Common myeloid progenitor, CD34-positive (primary cell): ENCODE data around the gene EFCAB13.

ENCODE experiments used
- CTCF ChIA-PET: fragments of 350-600 bp; sonication (Branson Sonifier 250); formaldehyde crosslinking; loops from one replicate; lab custom pipeline; 2021; ENCODE audit warnings: antibody characterized with exemption; lab: Charles Lee
- POLR2A ChIA-PET: fragments of 350-600 bp; sonication (Branson Sonifier 250); formaldehyde crosslinking; loops from one replicate; lab custom pipeline; 2021; ENCODE audit warnings: antibody characterized with exemption; lab: Charles Lee
- DNase-seq, 3 donors: peaks; one replicate each; pipeline versions ENCODE4 v3.0.0 to v3.0.0-alpha.2; 2013
- H3K27ac ChIP-seq, 2 experiments: 1 replicate in 1 of 2; 2 replicates in 1 of 2; pipeline ENCODE4 v1.7.0; 2013; ENCODE audit warnings: inconsistent platforms in 2 of 2, low read length in 2 of 2, mild to moderate bottlenecking in 2 of 2, low read depth in 1 of 2, moderate library complexity in 1 of 2; ENCODE audit not compliant: severe bottlenecking in 2 of 2, insufficient read depth in 1 of 2, poor library complexity in 1 of 2
- H3K27me3 ChIP-seq, 5 experiments: replicated peaks in 2 of 5; 1 replicate in 3 of 5; 2 replicates in 2 of 5; pipeline versions ENCODE4 v1.6.1 to v1.7.0; 2013; ENCODE audit warnings: low read length in 4 of 5, mild to moderate bottlenecking in 2 of 5, moderate library complexity in 2 of 5, inconsistent platforms in 1 of 5; ENCODE audit not compliant: insufficient read depth in 5 of 5, control insufficient read depth in 4 of 5
- H3K36me3 ChIP-seq, 4 experiments: 1 replicate in 2 of 4; 2 replicates in 2 of 4; pipeline versions ENCODE4 v1.6.1 to v1.7.0; 2013; ENCODE audit warnings: low read length in 3 of 4, control low read depth in 1 of 4, mild to moderate bottlenecking in 1 of 4; ENCODE audit not compliant: control insufficient read depth in 4 of 4, insufficient read depth in 4 of 4
- H3K4me1 ChIP-seq, 4 experiments: 1 replicate in 3 of 4; 2 replicates in 1 of 4; pipeline versions ENCODE4 v1.6.1 to v1.7.1; 2013; ENCODE audit warnings: low read length in 3 of 4, mild to moderate bottlenecking in 3 of 4, control low read depth in 1 of 4, inconsistent platforms in 1 of 4, moderate library complexity in 1 of 4; ENCODE audit not compliant: control insufficient read depth in 4 of 4, insufficient read depth in 4 of 4; ENCODE audit errors: control extremely low read depth in 1 of 4
- H3K4me3 ChIP-seq, 7 experiments: 1 replicate in 4 of 7; 2 replicates in 3 of 7; pipeline versions ENCODE4 v1.5.1 to v1.7.0; 2013; ENCODE audit warnings: mild to moderate bottlenecking in 7 of 7, low read length in 6 of 7, moderate library complexity in 6 of 7, inconsistent platforms in 2 of 7, low read depth in 2 of 7, control low read depth in 1 of 7; ENCODE audit not compliant: insufficient read depth in 4 of 7, control insufficient read depth in 1 of 7; ENCODE audit errors: extremely low read depth in 1 of 7
- H3K9me3 ChIP-seq, 5 experiments: 1 replicate in 4 of 5; 2 replicates in 1 of 5; pipeline versions ENCODE4 v1.6.1 to v1.7.1; 2013; ENCODE audit warnings: low read length in 4 of 5, mild to moderate bottlenecking in 2 of 5, inconsistent platforms in 1 of 5, low read depth in 1 of 5, moderate library complexity in 1 of 5; ENCODE audit not compliant: control insufficient read depth in 4 of 5, insufficient read depth in 2 of 5; ENCODE audit errors: control extremely low read depth in 1 of 5
- WGBS: methylation state at CpG from one replicate; pipeline ENCODE4 v1.1.5; 2013; ENCODE audit not compliant: insufficient coverage; 5-methylcytosine and 5-hydroxymethylcytosine counted together

The EFCAB13 gene

DNA sequence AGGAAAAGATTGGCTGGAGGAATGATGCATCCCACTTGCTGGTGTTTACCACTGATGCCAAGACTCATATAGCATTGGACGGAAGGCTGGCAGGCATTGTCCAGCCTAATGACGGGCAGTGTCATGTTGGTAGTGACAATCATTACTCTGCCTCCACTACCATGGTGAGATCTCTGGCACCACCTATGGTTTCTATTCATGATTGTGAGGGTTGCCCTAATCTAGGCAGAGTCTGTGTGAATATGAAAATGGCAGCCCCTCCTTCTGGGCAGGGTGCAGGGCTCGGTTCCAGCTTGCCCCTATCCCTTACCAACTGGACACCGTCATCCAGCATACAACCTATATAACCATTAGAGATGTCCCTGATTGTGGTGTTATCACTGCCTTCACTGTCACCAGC is 36.7 kb upstream of the EFCAB13 start:
- Histone ChIP-seq H3K27ac (no peak overlapping the region), H3K36me3 (no peaks in the 10 kb centered on the region), H3K4me3 (no peak overlapping the region), H3K4me1 (no peaks in the 10 kb centered on the region), H3K9me3 (no peaks in the 10 kb centered on the region), H3K27me3 (peaks cover 0 to 4% (median 0%) of the 10 kb centered on the region in 5 experiments)
- no peak for DNase-seq
- ChIA-PET POLR2A (no interaction called here), CTCF (interaction anchor here (1.1 to 1.3 kb wide), 2 partner anchors 8 to 58 kb away, joined by 3 to 4 read pairs; no protein-coding TSS in a partner anchor)
- 95% methylated on average over 2 of the region's 4 CpGs for WGBS

DNA sequence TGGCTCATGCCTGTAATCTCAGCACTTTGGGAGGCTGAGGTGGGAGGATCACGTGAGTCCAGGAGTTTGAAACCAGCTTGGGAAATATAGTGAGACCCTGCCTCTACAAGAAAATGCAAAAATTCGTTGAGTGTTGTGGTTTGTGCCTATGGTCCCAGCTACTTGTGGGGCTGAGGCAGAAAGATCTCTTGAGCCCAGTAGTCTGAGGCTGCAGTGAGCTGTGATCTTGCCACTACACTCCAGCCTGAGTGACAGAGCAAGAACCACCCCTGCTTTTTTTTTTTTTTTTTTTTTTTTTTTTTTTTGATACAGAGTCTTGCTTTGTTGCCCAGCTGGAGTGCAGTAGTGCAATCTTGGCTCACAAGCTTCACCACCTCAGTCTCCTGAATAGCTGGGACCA is 36.1 kb upstream of the EFCAB13 start:
- Histone ChIP-seq H3K9me3 (no peaks in the 10 kb centered on the region), H3K27ac (no peak overlapping the region), H3K4me1 (no peaks in the 10 kb centered on the region), H3K36me3 (no peaks in the 10 kb centered on the region), H3K4me3 (no peak overlapping the region), H3K27me3 (peaks cover 0 to 4% (median 0%) of the 10 kb centered on the region in 5 experiments)
- POLR2A ChIA-PET = no interaction called here
- CTCF ChIA-PET = interaction anchor here (1.1 to 1.3 kb wide), 2 partner anchors 9 to 58 kb away, joined by 3 to 4 read pairs; no protein-coding TSS in a partner anchor
- DNase-seq = no peak
- 100% methylated on average over 2 of the region's 2 CpGs for WGBS

DNA sequence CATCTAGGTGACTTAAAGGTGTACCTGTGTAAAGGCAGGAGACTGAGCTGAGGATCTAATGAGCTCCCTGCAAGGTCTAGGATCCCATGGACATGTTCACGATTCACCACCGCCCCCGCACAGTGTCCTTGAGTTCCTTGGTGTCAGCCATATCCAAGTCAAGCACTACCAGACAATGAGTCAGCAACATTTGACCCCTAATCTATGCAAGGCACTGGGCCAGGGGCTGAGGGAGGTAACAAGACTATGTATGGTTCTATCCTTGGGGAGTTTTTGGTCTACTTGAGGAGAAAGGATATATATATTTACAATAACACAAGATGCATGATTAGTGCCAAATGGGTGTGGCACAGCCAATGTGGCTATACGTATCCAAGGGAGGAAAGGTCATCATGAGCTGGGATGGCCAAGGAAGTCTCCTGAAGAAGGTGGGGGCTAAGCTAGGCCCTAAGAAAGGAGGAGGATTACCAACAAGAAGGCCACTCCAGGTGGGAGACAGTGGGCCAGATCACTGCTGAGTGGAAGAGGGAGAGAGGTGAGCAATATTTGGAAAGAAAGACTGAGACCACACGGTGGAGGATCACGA is 35.1 kb upstream of the EFCAB13 start:
- peaks cover 0 to 4% (median 0%) of the 10 kb centered on the region in 5 experiments for H3K27me3 ChIP-seq
- CTCF ChIA-PET = interaction anchor here (0.8 to 1.3 kb wide), 2 partner anchors 10 to 15 kb away, joined by 3 read pairs; no protein-coding TSS in a partner anchor
- H3K36me3 ChIP-seq = no peaks in the 10 kb centered on the region
- no peaks in the 10 kb centered on the region for H3K9me3 ChIP-seq
- no peaks in the 10 kb centered on the region for H3K4me1 ChIP-seq
- no peak overlapping the region for H3K27ac ChIP-seq
- POLR2A ChIA-PET = interaction anchor here (0.6 kb wide), 1 partner anchor 19 kb away, joined by 8 read pairs; no protein-coding TSS in a partner anchor
- H3K4me3 ChIP-seq = no peak overlapping the region
- DNase-seq = peak in 2 of 3 donors; percentile 22 to 40
- 95% methylated on average over 6 of the region's 6 CpGs for WGBS

DNA sequence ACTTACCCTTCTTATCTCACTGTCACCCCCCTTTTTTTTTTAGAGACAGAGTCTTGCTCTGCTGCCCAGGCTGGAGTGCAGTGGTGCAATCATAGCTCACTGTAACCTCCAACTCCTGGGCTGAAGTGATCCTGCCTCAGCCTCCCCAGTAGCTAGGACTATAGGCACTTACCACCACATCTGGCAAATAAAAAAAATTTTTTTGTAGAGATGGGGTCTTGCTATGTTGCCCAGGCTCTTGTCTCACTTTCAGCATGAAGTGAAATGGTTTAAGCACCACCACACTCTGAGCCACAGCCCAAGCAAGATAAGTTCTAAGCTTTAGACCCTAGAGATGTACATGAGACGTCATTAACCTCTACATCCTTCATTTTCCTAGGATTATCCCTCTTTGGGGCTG is 34.5 kb upstream of the EFCAB13 start:
- no peak for DNase-seq
- ChIA-PET POLR2A (no interaction called here), CTCF (interaction anchor here (0.8 to 1.7 kb wide), 3 partner anchors 16 to 149 kb away, joined by 3 to 4 read pairs (median 3); no protein-coding TSS in a partner anchor)
- WGBS = 100% methylated on average over 1 of the region's 1 CpG
- H3K4me1 ChIP-seq = no peaks in the 10 kb centered on the region
- H3K4me3 ChIP-seq = no peak overlapping the region
- H3K36me3 ChIP-seq = no peaks in the 10 kb centered on the region
- H3K27me3 ChIP-seq = peaks cover 0 to 4% (median 0%) of the 10 kb centered on the region in 5 experiments
- no peak overlapping the region for H3K27ac ChIP-seq
- H3K9me3 ChIP-seq = no peaks in the 10 kb centered on the region

DNA sequence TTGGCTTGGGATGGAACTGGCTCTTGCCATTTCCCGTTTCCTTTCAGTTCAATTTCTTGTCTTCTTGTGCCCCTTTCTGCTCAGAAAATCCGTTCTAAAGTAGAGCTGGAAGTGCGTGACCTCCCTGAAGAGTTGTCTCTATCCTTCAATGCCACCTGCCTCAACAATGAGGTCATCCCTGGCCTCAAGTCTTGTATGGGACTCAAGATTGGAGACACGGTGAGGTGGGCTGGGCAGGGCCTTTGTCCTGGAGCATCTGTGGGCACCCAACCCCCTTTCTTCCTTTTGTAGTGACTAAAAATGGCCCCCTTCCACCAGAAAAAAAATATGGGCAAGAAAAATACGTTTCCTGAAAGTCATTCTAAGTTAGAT is 32.9 kb upstream of the EFCAB13 start:
- Histone ChIP-seq H3K36me3 (no peaks in the 10 kb centered on the region), H3K27me3 (peaks cover 0 to 4% (median 0%) of the 10 kb centered on the region in 5 experiments), H3K27ac (no peak overlapping the region), H3K9me3 (no peaks in the 10 kb centered on the region), H3K4me3 (no peak overlapping the region), H3K4me1 (no peaks in the 10 kb centered on the region)
- WGBS = 100% methylated on average over 5 of the region's 5 CpGs
- DNase-seq = no peak
- CTCF ChIA-PET = interaction anchor here (0.7 to 1.7 kb wide), 2 partner anchors 21 to 29 kb away, joined by 3 to 4 read pairs; no protein-coding TSS in a partner anchor
- POLR2A ChIA-PET = no interaction called here

DNA sequence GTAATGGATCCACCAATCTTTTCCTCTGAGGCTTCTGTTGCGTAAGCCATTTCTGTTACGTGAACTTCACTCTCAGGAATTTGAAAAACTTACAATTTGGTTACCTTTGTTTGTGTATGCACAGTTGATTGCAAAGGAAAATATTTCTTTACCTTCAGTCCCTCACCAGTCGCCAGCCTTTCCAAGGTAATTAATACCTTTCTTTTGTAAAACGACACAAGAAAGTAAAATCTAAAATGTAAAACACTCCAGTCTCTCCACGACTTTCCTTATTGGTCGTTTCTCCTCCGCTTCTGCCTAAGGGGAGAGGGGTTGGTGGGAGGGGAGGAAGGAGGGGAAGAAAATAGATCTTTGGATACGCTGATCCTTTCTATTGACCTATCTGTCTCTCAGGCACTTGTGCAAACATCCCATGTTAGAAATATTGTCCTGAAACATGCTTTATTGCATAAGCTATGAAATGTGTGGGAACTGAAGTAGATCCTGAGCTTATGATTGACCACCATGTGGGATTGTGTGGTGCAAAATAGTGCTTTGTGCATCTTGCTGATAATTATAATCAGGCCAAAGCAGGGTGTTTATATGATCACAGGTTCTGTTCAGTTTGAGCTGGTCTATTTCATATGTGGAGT is 32.4 kb upstream of the EFCAB13 start:
- ChIA-PET POLR2A (no interaction called here), CTCF (interaction anchor here (0.7 to 1.7 kb wide), 3 partner anchors 21 to 30 kb away, joined by 3 to 4 read pairs (median 3); no protein-coding TSS in a partner anchor)
- H3K4me1 ChIP-seq = no peaks in the 10 kb centered on the region

DNA sequence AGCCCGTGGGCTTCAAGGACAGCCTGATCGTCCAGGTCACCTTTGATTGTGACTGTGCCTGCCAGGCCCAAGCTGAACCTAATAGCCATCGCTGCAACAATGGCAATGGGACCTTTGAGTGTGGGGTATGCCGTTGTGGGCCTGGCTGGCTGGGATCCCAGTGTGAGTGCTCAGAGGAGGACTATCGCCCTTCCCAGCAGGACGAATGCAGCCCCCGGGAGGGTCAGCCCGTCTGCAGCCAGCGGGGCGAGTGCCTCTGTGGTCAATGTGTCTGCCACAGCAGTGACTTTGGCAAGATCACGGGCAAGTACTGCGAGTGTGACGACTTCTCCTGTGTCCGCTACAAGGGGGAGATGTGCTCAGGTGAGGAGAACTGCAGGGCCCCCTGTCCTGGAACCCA is 31.5 kb upstream of the EFCAB13 start:
- DNase-seq = no peak
- no peaks in the 10 kb centered on the region for H3K9me3 ChIP-seq
- ChIA-PET POLR2A (no interaction called here), CTCF (interaction anchor here (1.0 kb wide), 1 partner anchor 29 kb away, joined by 3 read pairs; no protein-coding TSS in a partner anchor)
- no peaks in the 10 kb centered on the region for H3K4me1 ChIP-seq
- H3K27me3 ChIP-seq = no peaks in the 10 kb centered on the region
- WGBS = 94% methylated on average over 12 of the region's 14 CpGs
- H3K36me3 ChIP-seq = no peaks in the 10 kb centered on the region
- H3K27ac ChIP-seq = no peak overlapping the region
- no peak overlapping the region for H3K4me3 ChIP-seq

More for the DNA sequence above, 32.4 kb upstream of the EFCAB13 start:
- Histone ChIP-seq H3K27me3 (peaks cover 0 to 4% (median 0%) of the 10 kb centered on the region in 5 experiments), H3K36me3 (no peaks in the 10 kb centered on the region), H3K4me3 (no peak overlapping the region), H3K9me3 (no peaks in the 10 kb centered on the region), H3K27ac (no peak overlapping the region)
- 92% methylated on average over 2 of the region's 8 CpGs for WGBS
- peak in 2 of 3 donors; percentile 18 to 42 for DNase-seq
